ENCODE measurements around the gene FARSB.

- TF ChIP-seq CTCF (IDR thresholded peaks at IDR 0.05 in 8 of 11, conservative IDR thresholded peaks at IDR 0.05 in 3 of 11) (no peak), POLR2AphosphoS5 (IDR thresholded peaks at IDR 0.05) (no peak)
These were observed 101.4 kb downstream of the FARSB start for GRCh38 chr2:222554517-222554916.
